ACHN (cell line): ENCODE results near the gene ZNF488.
"Not testable (repeated sequence)": the region's sequence is repeated elsewhere in the genome, so short reads cannot be mapped to it uniquely, and the experiment has no call there.

Experiments
- DNase-seq: peaks from one replicate; pipeline ENCODE4 v3.0.0-alpha.2; 2015
- in situ Hi-C: cut with HindIII; loops from 2 replicates; pipeline ENCODE4 v1.10.0; 2017; ENCODE audit warnings: low sequenced_read_pairs, low pct_ligation_motif_present, low pct_unique_long_range_greater_than_20kb

Gene ZNF488

GRCh38 chr10:47397256-47397655 is 13.2 kb upstream of the ZNF488 start:
- in situ Hi-C loops: no loop called here

DNA sequence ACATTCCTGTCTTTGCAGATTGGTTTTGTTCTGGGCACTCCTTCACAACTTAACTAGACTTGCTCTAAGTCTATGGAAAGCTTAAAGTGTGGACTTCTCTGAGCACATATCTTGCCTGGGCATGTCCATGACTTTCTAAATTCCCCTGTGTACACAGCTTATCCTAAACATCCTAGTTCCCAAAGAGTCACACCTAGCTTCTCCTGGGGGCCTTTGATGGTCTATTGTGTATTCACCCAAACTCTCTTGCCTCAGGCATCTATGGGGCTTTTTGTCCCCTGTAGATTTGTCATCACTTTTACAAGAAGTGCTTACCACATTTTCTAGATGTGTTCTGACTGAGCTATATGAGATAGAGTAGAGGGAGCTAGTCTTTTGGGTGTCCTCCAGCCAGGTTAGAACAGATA is 12.2 kb upstream of the ZNF488 start:
- DNase-seq: no peak

More at GRCh38 chr10:47397256-47397655, 13.2 kb upstream of the ZNF488 start:
- DNase-seq: no peak

GRCh38 chr10:47389619-47390018 is 5.5 kb upstream of the ZNF488 start:
- in situ Hi-C loops: no loop called here
- no peak for DNase-seq

More for the DNA sequence above, 12.2 kb upstream of the ZNF488 start:
- in situ Hi-C loops: no loop called here

- DNase-seq: no peak
- in situ Hi-C loops: no loop called here
These were observed 4.8 kb upstream of the ZNF488 start for GRCh38 chr10:47388879-47389278.

DNA sequence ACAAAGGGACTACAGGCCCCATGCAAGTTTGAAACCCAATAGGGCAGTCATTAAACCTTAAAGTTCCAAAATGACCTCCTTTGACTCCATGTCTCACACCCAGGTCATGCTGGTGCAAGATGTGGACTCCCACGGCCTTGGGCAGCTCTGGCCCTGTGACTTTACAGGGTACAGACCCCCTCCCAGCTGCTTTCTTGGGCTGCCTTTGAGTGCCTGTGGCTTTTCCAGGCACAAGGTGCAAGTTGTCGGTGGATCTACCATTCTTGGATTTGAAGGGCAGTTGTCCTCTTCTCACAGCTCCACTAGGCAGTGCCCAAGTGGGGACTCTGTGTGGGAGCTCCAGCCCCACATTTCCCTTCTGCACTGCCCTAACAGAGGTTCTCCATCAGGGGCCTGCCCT is 2.0 kb upstream of the ZNF488 start:
- in situ Hi-C loops, DNase-seq: not testable (repeated sequence)

DNA sequence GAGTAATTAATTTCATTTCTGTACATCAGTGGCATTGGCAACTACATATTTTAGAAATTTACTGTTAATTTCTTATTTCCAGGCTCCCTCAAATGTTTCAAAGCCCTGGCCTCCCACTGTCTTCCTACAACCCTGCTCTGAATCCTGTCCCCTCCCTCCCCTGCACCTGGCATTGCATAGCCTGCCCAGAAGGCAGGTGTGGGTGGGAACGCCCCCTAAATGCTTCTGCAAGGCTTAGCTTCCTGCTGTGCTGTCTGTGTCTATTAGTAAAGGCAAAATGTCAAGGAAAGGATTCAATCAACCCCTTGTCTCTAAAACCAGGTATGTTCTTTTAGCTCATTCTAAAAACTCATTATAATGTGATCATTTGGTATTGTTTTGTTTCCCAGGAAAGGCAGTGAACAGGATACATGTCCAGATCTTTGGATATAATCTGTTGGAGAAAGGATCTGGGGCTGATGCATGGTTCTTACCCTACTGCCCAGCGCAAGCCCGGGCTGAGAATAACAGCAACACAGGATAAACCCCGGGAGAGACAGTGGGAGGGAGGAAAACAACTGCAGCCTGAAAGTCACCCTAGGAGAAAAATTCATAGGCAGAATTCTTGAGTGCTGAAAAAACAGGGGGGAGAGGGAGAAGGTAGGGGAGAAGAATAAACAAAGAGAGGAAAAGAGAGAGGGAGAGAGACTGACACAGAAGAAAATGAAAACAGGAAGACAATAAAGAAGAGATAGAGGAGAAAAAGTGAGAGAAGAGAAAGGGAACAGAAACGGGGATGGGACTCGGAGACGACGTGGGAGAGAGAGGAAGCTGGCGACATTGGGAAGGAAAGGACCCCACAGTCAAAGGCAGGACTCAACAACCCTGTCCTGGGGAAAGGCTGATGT is 589 bp downstream of the ZNF488 start:
- in situ Hi-C loops: no loop called here
- no peak for DNase-seq

DNA sequence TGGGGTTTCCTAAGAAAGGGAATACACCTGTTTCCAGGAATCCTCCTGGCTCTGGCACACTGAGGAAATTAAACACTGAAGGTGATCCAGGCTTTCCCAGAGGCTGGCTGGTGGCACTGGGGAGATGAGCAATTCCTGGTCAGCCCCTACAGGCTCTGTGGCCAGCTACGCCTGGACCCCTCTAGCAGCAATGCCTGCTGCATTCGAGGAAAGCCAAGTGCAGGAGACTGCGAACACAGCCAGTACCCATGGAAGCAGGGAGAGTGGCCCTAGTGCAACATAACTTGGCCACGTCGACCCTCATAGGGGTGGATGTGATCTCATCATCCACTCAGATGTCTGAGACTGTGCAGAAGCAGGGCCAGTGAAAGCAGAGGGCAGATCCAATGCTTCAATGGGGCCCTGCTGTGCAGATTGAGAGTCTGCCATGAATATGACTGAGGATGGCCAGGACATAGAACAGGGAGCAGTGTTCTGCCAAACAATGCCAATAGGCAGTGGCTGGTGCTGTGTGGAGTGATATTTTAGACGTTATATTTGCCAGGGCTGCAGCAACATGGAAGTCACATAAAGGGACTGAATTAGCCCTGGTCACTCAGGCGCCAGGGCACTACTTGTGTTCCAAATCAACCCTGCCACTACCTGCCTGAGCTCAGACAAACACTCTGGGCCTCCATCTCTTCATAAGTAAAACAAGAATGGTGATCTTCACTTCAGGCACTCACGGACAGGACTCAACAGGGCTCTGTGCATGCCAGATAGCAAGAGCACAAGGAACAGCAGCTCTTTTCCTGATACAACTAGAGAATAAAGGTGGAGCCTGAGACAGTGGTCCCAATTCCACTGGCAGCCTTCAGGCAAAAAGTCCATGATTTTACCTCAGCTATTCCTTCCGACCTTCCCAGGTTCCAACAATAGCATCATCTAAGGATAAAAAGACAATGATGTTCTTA is 2.4 kb downstream of the ZNF488 start:
- in situ Hi-C loops: no loop called here
- no peak for DNase-seq

GRCh38 chr10:47381103-47381395 is 3.0 kb downstream of the ZNF488 start:
- in situ Hi-C loops: no loop called here

GRCh38 chr10:47380341-47381102 is 3.6 kb downstream of the ZNF488 start:
- DNase-seq: no peak
- in situ Hi-C loops: no loop called here

More at GRCh38 chr10:47381103-47381395, 3.0 kb downstream of the ZNF488 start:
- DNase-seq: no peak

GRCh38 chr10:47379901-47380300 is 4.2 kb downstream of the ZNF488 start:
- in situ Hi-C loops: no loop called here
- DNase-seq: no peak

GRCh38 chr10:47379445-47379785 is 4.7 kb downstream of the ZNF488 start:
- in situ Hi-C loops: no loop called here
- DNase-seq: no peak

- in situ Hi-C loops: no loop called here
- no peak for DNase-seq
These were observed 5.3 kb downstream of the ZNF488 start for GRCh38 chr10:47378606-47379444.

GRCh38 chr10:47378183-47378510 is 5.9 kb downstream of the ZNF488 start:
- in situ Hi-C loops: no loop called here
- DNase-seq: no peak

- in situ Hi-C loops: no loop called here
- DNase-seq: no peak
These were observed 7.4 kb downstream of the ZNF488 start for GRCh38 chr10:47376522-47377220.

- no peak for DNase-seq
- in situ Hi-C loops: no loop called here
These were observed 9.2 kb downstream of the ZNF488 start for GRCh38 chr10:47374611-47375536.

DNA sequence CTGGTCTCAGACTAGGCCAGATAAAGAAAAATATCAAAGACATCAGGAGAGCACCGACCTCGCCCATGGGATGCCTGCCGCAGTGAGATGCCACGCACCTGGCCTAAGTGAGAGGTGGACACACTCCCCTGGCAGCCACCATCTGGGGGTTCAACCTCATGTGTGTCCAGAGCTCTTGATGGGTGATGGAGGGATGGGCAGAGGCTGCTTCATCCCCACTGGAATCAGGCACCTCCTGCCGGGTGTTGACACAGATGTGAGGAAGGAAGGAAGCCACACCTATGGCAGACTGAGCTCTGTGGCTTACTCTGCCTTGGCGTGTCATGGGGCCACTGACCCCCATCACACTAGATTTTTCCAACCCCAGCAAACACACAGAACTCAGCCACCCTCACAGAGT is 11.4 kb downstream of the ZNF488 start:
- in situ Hi-C loops: no loop called here
- no peak for DNase-seq
